Measurements from ENCODE around the gene ZNF609. TPM values are rescaled to one million over a fixed set of nuclear protein-coding genes. Genes with fewer than 3 reads are reported as not detected.

ZNF609 gene
- total RNA-seq, 1 experiment from 2014 or later, result 12.1 TPM

- DNase-seq (ENCODE audit: low read depth), result no peak
Observed at GRCh38 chr15:64695561-64695992, 235.2 kb downstream of the ZNF609 start.

GRCh38 chr15:64696481-64696880 is 236.1 kb downstream of the ZNF609 start:
- DNase-seq (ENCODE audit: low read depth), result no peak

GRCh38 chr15:64697911-64698369 is 237.6 kb downstream of the ZNF609 start:
- no peak for DNase-seq (ENCODE audit: low read depth)

GRCh38 chr15:64698823-64699222 is 238.4 kb downstream of the ZNF609 start:
- no peak for DNase-seq (ENCODE audit: low read depth)

- DNase-seq (ENCODE audit: low read depth), result peak; percentile 41
Observed at GRCh38 chr15:64699751-64700388, 239.5 kb downstream of the ZNF609 start.

GRCh38 chr15:64701051-64701450 is 240.7 kb downstream of the ZNF609 start:
- no peak for DNase-seq (ENCODE audit: low read depth)

GRCh38 chr15:64701482-64702184 is 241.3 kb downstream of the ZNF609 start:
- no peak for DNase-seq (ENCODE audit: low read depth)

GRCh38 chr15:64702816-64703631 is 242.6 kb downstream of the ZNF609 start:
- DNase-seq (ENCODE audit: low read depth), result peak; percentile 91

- peak; percentile 28 for DNase-seq (ENCODE audit: low read depth)
Observed at GRCh38 chr15:64703632-64703959, 243.2 kb downstream of the ZNF609 start.

- DNase-seq (ENCODE audit: low read depth), result no peak
Observed at GRCh38 chr15:64705006-64705405, 244.6 kb downstream of the ZNF609 start.

- no peak for DNase-seq (ENCODE audit: low read depth)
Observed at GRCh38 chr15:64706011-64706911, 245.9 kb downstream of the ZNF609 start.

- DNase-seq (ENCODE audit: low read depth), result no peak
Observed at GRCh38 chr15:64710676-64711428, 250.5 kb downstream of the ZNF609 start.

GRCh38 chr15:64712353-64712752 is 252.0 kb downstream of the ZNF609 start:
- DNase-seq (ENCODE audit: low read depth), result no peak

GRCh38 chr15:64713592-64713991 is 253.2 kb downstream of the ZNF609 start:
- no peak for DNase-seq (ENCODE audit: low read depth)

GRCh38 chr15:64716452-64716851 is 256.1 kb downstream of the ZNF609 start:
- no peak for DNase-seq (ENCODE audit: low read depth)

GRCh38 chr15:64717130-64717529 is 256.8 kb downstream of the ZNF609 start:
- no peak for DNase-seq (ENCODE audit: low read depth)

GRCh38 chr15:64717735-64718495 is 257.5 kb downstream of the ZNF609 start:
- no peak for DNase-seq (ENCODE audit: low read depth)

GRCh38 chr15:64720188-64720587 is 259.8 kb downstream of the ZNF609 start:
- DNase-seq (ENCODE audit: low read depth), result no peak

- no peak for DNase-seq (ENCODE audit: low read depth)
Observed at GRCh38 chr15:64730151-64730550, 269.8 kb downstream of the ZNF609 start.

Data from RPMI7951 (cell line).